Measurements from ENCODE around the gene CRTC2.

The CRTC2 gene

DNA sequence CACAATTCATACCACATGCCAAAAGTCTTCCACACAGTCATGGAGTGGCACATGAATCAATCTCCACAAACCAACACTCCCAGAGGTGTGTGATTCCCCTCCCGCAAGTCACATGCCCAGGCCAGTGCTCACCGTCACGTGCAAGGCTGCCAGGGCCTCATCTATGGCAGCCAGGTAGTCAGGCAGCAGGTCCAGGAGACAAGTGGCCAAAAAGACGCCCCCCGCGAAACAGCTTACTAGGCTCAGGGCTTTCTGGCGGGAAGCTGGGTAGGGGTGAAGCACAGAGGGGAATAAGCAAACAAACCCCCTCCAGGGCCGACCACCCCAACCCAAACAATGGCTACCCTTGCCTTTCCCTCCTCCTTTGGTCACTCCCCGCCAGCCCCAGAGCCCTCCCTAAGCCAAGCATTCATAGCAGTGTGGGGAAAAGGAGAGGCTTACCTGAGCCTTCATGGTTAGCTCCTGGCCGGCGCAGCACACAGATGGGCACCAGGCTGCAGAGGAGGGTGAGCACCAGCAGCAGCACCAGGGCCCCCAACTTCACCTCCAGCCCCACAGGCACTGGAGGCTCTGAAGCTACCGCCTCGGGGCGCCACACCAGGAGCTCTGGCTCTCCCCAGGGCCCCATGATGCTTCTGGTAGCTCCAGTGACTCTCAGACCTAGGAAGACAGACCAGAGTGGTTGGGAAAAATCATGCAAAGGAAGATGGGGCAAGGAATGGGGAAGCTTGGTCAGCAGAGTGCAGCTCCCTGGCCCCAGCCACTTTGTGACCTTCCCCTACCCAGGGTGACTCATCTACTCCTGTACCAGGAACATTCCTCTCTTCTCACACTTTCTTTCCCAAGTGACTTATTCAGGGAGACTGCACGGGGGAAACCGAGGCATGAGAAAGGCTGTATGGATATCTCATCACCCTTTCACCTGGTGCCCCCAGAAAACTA, 3.9 kb upstream of the CRTC2 start:
- DNase-seq (ENCODE audit: low read depth), result peak; percentile 53
- TF ChIP-seq, protein P1, sequence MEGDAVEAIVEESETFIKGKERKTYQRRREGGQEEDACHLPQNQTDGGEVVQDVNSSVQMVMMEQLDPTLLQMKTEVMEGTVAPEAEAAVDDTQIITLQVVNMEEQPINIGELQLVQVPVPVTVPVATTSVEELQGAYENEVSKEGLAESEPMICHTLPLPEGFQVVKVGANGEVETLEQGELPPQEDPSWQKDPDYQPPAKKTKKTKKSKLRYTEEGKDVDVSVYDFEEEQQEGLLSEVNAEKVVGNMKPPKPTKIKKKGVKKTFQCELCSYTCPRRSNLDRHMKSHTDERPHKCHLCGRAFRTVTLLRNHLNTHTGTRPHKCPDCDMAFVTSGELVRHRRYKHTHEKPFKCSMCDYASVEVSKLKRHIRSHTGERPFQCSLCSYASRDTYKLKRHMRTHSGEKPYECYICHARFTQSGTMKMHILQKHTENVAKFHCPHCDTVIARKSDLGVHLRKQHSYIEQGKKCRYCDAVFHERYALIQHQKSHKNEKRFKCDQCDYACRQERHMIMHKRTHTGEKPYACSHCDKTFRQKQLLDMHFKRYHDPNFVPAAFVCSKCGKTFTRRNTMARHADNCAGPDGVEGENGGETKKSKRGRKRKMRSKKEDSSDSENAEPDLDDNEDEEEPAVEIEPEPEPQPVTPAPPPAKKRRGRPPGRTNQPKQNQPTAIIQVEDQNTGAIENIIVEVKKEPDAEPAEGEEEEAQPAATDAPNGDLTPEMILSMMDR (IDR thresholded peaks at IDR 0.05; ENCODE audit: insufficient read depth, low read depth, low read length, missing control alignments), result peak; percentile 7
- H3K4me3 ChIP-seq (ENCODE audit: low read depth, low read length), result peak overlapping the region; percentile 83

DNA sequence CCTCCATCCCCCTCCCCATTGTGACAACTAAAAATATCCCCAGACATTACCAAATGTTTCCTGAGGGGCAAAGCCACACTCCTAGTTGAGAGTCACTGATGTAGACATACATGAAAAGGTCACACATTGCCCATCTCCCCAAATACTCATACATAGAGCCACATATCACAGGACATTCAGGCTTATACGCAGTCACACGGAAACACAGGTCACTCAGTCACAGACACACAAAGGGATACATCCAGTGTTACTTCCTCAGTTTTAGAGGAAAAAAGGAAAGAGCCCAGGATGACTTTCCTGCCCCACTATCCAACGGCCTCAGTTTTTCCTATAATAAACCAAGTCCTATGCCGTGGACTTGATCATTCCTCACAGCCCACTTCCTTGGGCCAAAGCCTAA, 3.0 kb upstream of the CRTC2 start:
- no peak for DNase-seq (ENCODE audit: low read depth)
- TF ChIP-seq, protein P1 (IDR thresholded peaks at IDR 0.05; ENCODE audit: insufficient read depth, low read depth, low read length, missing control alignments), result no peak
- H3K4me3 ChIP-seq (ENCODE audit: low read depth, low read length), result peak overlapping the region; percentile 83

DNA sequence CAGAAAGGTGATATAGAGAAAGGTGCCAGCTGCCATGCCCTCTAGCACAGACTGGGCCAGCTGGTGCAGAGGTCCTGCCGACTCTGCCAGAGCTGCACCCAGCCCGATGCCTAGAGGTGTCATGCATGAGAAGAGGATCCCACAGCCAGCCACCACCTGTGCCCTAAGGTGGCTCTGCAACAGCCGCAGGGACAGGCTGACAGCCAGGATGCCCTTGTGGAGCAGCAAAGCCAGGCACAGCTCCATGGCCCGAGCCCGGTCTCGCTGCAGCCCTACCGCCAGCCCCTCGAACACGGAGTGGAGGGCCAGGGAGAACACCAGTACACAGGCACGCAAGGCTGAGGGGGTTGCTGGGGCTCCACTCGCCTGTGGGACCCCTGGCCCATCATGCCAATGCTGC, 1.8 kb upstream of the CRTC2 start:
- TF ChIP-seq, protein P1 (IDR thresholded peaks at IDR 0.05; ENCODE audit: insufficient read depth, low read depth, low read length, missing control alignments), result no peak
- DNase-seq (ENCODE audit: low read depth), result no peak
- H3K4me3 ChIP-seq (ENCODE audit: low read depth, low read length), result no peak overlapping the region

DNA sequence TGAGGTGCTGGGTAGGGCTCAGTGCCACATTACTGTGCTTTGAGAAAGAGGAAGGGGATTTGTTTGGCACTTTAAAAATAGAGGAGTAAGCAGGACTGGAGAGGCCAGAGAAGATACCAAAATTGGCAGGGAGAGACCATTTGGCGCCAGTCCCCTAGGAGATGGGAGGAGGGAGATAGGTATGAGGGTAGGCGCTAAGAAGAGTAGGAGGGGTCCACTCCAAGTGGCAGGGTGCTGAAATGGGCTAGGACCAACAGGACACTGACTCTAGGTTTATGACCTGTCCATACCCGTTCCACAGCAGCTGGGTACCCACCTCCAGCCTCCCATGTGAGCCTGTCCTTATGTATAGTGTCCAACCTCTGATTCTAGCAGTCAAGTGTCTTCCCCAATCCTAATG, 1.0 kb upstream of the CRTC2 start:
- DNase-seq (ENCODE audit: low read depth), result no peak
- H3K4me3 ChIP-seq (ENCODE audit: low read depth, low read length), result no peak overlapping the region
- TF ChIP-seq, protein P1 (IDR thresholded peaks at IDR 0.05; ENCODE audit: insufficient read depth, low read depth, low read length, missing control alignments), result no peak

DNA sequence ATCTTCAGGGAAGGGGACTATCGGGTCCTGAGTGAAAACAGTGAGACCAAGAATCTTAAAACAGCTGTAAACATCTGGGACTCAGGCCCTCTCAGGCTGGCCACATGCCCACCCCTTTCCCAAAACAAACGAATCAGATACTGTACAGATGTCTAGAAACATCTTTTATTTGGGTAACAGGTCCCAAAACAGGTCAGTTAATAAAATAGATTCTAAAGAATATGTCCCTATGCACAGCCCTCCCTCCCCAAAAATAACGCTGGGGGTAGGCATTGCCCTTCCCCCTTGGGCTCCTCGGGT, 499 bp upstream of the CRTC2 start:
- TF ChIP-seq, protein P1 (IDR thresholded peaks at IDR 0.05; ENCODE audit: insufficient read depth, low read depth, low read length, missing control alignments), result no peak
- no peak for DNase-seq (ENCODE audit: low read depth)
- H3K4me3 ChIP-seq (ENCODE audit: low read depth, low read length), result peak overlapping the region; percentile 36; the same call in 1 of the 2 replicates

DNA sequence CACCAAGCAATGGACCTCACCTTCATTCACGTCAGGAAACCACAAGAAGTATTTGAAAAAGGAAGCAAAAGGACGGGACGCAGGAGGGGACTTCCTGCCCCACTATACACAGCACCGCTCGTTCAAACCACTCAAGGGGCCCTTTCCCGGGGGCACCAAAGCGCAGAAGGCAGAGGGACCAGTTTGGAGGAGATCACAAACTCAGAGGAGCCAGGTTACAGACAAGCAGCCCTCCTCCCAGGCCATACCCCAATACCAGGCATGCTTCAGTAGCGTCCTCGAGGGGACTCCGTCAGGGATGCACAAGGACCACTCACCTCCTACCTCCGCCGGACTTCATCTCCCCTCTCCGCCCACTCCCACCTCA, 685 bp downstream of the CRTC2 start:
- H3K4me3 ChIP-seq (ENCODE audit: low read depth, low read length), result peak overlapping the region; percentile 81
- TF ChIP-seq, protein P1 (IDR thresholded peaks at IDR 0.05; ENCODE audit: insufficient read depth, low read depth, low read length, missing control alignments), result no peak
- peak; percentile 77 for DNase-seq (ENCODE audit: low read depth)

Measured in GM12865 (cell line).